Measurements from ENCODE around the gene ADI1. TPM values are rescaled to one million over a fixed set of nuclear protein-coding genes. Genes with fewer than 3 reads are reported as not detected.
"Not testable (repeated sequence)": the region's sequence is repeated elsewhere in the genome, so short reads cannot be mapped to it uniquely, and the experiment has no call there.

The ADI1 gene
- total RNA-seq, 1 donor from 2014 or later, result 36.2 TPM

DNA sequence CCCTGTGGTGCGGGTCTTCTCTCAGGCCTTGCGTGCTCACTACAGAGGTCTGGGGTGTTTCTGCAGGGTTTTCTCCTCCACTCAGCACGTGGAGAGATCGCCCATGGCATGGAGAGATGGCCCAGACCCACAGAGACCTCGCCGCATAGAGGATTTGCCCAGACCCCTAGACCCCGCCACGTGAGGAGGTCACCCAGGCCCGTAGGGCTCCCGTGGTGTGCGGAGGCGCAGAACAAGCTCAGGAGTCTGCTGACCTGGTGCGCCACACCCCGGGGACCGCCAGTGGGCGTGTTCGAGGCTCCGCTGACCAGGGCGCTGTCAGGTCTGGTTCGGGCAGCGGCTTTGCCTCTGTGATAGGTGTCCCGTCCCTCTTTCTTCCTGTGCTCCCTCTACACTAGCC, 64.5 kb downstream of the ADI1 start:
- Mint-ChIP-seq H3K4me1 (no peaks in the 10 kb centered on the region), H3K27ac (no peak overlapping the region)

DNA sequence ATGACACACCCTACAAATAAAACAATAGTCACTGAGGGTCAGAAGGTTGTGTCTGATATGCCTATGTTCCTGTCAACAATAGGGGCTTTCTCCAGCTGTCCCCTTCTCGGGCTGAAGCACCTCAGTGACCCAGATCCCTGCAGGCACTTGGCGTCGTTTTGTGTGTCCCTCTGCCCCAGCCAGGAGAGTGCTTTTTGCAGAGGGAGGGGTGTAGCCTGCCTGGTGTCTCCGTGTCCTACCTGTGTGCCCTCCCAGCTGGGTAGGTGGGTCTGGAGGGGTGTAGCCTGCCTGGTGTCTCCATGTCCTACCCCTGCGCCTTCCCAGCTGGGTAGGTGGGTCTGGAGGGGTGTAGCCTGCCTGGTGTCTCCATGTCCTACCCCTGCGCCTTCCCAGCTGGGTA, 65.3 kb downstream of the ADI1 start:
- H3K4me3 Mint-ChIP-seq; H3K4me1 Mint-ChIP-seq; H3K27me3 Mint-ChIP-seq; H3K27ac Mint-ChIP-seq; H3K9me3 Mint-ChIP-seq; DNase-seq; intact Hi-C loops (cut with micrococcal nuclease): not testable (repeated sequence)
- H3K36me3 Mint-ChIP-seq (ENCODE audit: low read depth), result peaks cover 25% of the 10 kb centered on the region

More for the DNA sequence above, 64.5 kb downstream of the ADI1 start:
- no peaks in the 10 kb centered on the region for H3K9me3 Mint-ChIP-seq
- no peak overlapping the region for H3K4me3 Mint-ChIP-seq
- no peaks in the 10 kb centered on the region for H3K27me3 Mint-ChIP-seq
- no peak for DNase-seq
- intact Hi-C loops (cut with micrococcal nuclease), result no loop called here
- peaks cover 21% of the 10 kb centered on the region for H3K36me3 Mint-ChIP-seq (ENCODE audit: low read depth)

DNA sequence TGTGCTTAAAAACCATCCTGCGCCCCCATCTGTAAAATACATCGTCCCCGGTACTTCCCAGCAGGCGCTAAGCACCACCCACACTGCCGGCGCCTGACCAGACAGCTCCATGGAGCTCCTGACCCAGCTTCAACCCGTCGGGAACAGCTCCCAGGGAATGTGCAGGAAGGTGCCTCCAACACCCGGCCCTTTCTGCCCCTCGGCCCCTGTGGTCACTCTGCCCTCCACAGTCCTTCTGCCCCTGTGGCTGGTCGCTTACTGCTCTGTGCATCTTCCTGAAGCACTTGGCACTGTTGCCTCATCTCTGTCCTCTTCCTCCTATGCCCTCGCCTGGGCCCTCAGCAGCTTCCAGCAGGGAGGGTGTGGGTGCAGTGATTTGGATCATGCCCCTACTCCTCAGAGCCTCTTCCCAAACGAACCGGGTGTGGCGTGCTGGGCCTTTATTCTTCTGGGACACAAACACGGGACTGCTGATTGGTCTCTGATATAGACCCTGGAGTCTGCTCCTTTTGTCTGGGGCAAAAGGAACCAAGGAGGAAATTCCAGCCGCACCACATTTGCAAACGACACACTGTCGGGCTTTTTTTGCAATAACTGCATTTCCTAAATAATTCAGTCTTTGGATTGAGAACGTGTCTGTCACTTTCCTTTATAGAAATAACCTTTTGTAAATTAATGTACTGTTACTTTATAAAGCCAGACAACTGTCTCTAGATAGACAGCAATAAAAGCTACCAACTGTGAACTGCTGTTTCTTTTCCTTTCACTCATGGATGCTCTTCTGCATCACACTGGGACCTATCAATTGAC, 65.9 kb downstream of the ADI1 start:
- no peak for DNase-seq
- no peak overlapping the region for H3K4me3 Mint-ChIP-seq
- no peak overlapping the region for H3K27ac Mint-ChIP-seq
- intact Hi-C loops (cut with micrococcal nuclease), result no loop called here
- H3K9me3 Mint-ChIP-seq, result no peaks in the 10 kb centered on the region
- H3K36me3 Mint-ChIP-seq (ENCODE audit: low read depth), result peaks cover 23% of the 10 kb centered on the region
- no peaks in the 10 kb centered on the region for H3K27me3 Mint-ChIP-seq
- no peaks in the 10 kb centered on the region for H3K4me1 Mint-ChIP-seq

DNA sequence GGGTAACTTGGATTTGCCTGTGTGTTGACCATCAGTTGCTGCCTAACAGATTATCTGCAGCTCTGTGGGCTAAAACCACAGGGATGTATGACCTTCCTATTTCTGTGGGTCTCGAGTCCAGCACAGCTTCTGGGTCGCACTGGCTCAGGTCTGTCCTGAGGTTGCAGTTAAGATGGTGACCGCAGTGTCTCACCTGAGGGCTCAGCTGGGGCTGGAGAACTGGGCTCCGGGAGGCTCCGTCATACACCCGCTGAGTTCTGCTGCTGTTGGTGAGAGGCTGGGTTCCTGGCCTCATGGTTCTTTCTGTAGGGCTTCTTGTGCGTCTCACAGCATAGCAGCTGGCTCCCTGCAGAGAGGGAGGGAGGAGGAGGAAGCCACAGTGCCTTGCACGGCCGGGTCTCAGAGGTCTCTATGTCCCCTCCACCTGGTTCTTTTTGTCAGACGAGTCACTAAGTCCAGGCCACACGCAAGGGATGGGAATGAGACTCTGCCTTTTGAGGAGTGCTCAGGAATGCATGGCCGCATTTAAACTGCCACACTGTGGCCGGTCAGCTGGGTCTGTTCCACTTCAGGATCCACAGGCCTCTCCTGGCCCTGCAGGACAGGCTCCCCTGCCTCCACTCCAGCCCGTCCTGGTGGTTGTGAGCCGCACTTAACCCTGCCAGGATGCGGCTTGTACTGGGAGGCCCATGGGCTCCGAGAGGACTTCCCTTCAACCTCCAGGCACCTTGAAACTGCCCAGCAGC, 67.2 kb downstream of the ADI1 start:
- no peaks in the 10 kb centered on the region for H3K9me3 Mint-ChIP-seq
- intact Hi-C loops (cut with micrococcal nuclease), result no loop called here
- no peaks in the 10 kb centered on the region for H3K4me1 Mint-ChIP-seq
- H3K27ac Mint-ChIP-seq, result no peak overlapping the region
- H3K4me3 Mint-ChIP-seq, result no peak overlapping the region
- no peaks in the 10 kb centered on the region for H3K27me3 Mint-ChIP-seq
- H3K36me3 Mint-ChIP-seq (ENCODE audit: low read depth), result peaks cover 19% of the 10 kb centered on the region
- DNase-seq, result no peak

DNA sequence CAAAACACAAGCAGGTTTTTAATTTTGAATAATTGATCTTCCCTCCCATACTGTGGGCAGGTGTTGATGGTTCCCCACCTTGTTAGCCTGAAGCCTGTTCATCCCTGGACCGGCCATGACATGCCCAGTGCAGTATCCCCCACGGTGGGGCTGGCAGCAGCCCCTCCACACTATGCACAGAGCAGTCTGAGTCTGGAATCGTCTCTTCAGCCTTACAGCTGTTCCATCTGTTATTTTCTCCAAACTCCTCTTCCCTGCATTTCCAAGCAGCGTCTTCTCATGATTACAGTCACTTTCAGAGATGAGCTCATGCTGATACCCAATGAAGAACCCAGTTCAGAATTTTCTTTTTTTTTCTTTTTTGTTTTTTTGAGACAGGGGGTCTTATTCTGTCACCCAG, 68.2 kb downstream of the ADI1 start:
- H3K9me3 Mint-ChIP-seq, result no peaks in the 10 kb centered on the region
- intact Hi-C loops (cut with micrococcal nuclease), result no loop called here

DNA sequence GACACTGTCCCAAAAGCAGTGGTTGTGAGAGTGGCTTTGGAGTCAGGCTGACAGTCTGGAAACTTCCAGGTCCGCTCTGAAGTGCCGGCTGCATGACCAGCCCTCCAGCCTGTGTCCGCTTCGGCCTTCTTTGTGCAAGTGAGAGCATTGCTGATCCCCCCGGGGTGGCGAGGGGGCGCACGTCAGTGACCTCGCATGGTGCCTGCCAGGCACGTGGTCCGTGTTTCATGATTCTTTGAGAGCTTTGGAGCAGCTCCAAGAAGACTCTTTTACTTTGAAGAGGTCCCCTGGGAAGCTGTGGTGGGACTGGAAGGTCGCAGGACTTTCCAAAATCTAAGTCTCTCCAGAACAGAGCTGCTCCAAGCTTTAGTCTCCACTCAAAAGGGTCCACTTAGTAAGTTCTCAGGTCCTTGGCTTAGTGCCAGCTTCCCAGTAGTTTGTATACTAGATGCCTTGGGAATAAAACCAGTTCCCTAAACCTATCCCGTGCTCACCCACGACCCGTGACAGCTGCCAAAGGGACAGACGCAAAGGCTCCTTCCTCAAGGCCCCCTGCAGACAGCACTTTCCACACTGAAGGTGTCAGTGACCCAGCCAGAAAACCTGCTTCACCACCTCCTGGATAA, 68.8 kb downstream of the ADI1 start:
- DNase-seq, result no peak
- Mint-ChIP-seq H3K4me1 (no peaks in the 10 kb centered on the region), H3K27me3 (no peaks in the 10 kb centered on the region), H3K4me3 (no peak overlapping the region), H3K9me3 (no peaks in the 10 kb centered on the region), H3K36me3 (ENCODE audit: low read depth) (peaks cover 14% of the 10 kb centered on the region), H3K27ac (no peak overlapping the region)
- intact Hi-C loops (cut with micrococcal nuclease), result no loop called here

More for the DNA sequence above, 68.2 kb downstream of the ADI1 start:
- no peak for DNase-seq
- Mint-ChIP-seq H3K4me3 (no peak overlapping the region), H3K4me1 (no peaks in the 10 kb centered on the region), H3K27me3 (no peaks in the 10 kb centered on the region), H3K36me3 (ENCODE audit: low read depth) (peaks cover 15% of the 10 kb centered on the region), H3K27ac (no peak overlapping the region)

DNA sequence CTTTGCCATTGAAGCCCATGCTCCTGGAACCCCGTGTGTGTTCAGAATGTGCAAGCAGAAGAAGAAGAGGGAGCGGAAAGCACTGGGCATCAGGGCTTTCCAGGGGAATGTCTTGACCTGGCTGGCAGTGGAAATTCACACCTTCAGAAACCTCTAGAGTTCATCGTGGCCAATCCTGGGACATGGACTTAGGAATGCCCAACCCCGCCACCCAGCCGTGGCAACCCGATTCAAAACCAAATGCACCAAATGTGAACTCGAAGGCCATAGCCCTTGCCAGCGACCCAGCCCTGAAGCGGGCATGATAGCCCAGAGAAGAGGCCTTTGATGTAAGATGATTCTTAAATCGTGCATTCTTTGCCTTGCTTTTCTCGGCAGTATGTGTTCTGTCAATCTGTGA, 69.4 kb downstream of the ADI1 start:
- no peak overlapping the region for H3K4me3 Mint-ChIP-seq
- H3K27ac Mint-ChIP-seq, result no peak overlapping the region
- H3K4me1 Mint-ChIP-seq, result no peaks in the 10 kb centered on the region
- intact Hi-C loops (cut with micrococcal nuclease), result no loop called here
- peaks cover 16% of the 10 kb centered on the region for H3K36me3 Mint-ChIP-seq (ENCODE audit: low read depth)
- DNase-seq, result no peak
- no peaks in the 10 kb centered on the region for H3K9me3 Mint-ChIP-seq
- H3K27me3 Mint-ChIP-seq, result no peaks in the 10 kb centered on the region

DNA sequence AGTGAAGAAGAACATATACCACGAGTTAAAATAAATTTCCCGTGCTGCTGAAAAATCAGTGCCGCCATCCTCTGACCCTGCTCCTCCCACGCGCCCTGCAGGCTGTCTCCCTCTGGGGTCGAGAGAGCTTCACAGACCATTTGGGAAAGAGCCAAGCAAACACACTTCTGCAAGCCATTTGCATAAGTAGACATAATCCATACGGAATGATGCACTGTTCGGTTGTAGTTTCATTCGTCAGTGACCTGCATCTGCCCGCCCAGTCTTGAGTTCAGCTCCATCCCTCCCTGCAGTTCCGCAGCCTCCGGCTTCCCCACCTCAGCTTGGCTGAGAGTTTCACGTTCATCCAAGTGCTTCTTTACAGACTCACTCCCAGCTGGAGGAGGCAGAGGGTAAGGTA, 70.2 kb downstream of the ADI1 start:
- intact Hi-C loops (cut with micrococcal nuclease), result no loop called here
- DNase-seq, result no peak
- no peak overlapping the region for H3K27ac Mint-ChIP-seq
- H3K36me3 Mint-ChIP-seq (ENCODE audit: low read depth), result peaks cover 20% of the 10 kb centered on the region
- no peaks in the 10 kb centered on the region for H3K9me3 Mint-ChIP-seq
- no peaks in the 10 kb centered on the region for H3K4me1 Mint-ChIP-seq
- no peak overlapping the region for H3K4me3 Mint-ChIP-seq
- no peaks in the 10 kb centered on the region for H3K27me3 Mint-ChIP-seq

DNA sequence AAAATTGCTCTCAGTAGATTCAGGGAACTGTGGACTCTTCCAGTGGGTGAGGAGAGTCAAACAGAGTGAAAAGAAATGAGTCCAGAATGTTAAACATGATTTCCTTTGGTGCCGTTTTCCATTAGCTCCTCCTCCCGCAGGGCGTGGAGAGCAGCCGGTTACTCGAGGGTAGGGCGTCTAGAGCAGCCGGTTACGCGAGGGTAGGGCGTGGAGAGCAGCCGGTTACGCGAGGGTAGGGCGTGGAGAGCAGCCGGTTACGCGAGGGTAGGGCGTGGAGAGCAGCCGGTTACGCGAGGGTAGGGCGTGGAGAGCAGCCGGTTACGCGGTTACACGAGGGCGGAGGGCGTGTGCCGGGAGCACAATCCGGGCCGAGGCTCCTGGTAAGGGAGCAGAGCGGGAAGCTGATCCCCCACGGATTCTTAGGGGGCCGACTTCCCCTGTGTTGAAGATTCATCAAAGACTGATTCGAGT, 70.9 kb downstream of the ADI1 start:
- H3K4me3 Mint-ChIP-seq; H3K4me1 Mint-ChIP-seq; intact Hi-C loops (cut with micrococcal nuclease); H3K9me3 Mint-ChIP-seq; H3K27me3 Mint-ChIP-seq; DNase-seq; H3K27ac Mint-ChIP-seq: not testable (repeated sequence)
- peaks cover 20% of the 10 kb centered on the region for H3K36me3 Mint-ChIP-seq (ENCODE audit: low read depth)

DNA sequence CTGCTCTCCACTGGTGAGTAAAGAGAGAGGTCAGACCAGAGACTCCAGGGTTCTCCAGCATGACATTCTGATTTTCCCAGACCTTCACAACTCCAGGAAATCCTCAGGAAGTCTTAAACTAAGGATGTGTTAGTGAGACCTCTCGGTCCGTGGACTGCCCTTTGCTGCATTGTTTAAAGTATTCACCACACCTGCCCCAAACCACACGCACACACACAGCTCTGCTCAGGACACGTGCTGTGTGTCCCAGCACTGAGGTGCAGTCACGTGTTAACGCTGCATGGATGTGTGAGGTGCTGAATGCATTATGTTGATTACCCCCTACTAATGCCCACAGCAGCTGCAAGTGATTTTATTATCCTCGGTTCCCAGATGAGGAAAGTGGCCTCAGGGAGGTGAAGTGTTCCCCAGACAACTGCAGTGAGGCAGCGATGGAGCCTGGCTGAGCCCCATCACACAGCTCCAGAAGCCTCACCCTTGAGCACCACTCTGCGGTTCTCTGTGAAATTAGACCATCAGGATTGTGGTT, 71.5 kb downstream of the ADI1 start:
- Mint-ChIP-seq H3K4me1 (no peaks in the 10 kb centered on the region), H3K27me3 (no peaks in the 10 kb centered on the region), H3K27ac (no peak overlapping the region), H3K9me3 (no peaks in the 10 kb centered on the region), H3K4me3 (no peak overlapping the region), H3K36me3 (ENCODE audit: low read depth) (peaks cover 20% of the 10 kb centered on the region)
- no peak for DNase-seq
- intact Hi-C loops (cut with micrococcal nuclease), result no loop called here

Other genes starting within 250 kb of the ADI1 start
- 47.6 and 52.1 TPM in 2 replicates for gene EIPR1, start 141.7 kb downstream of the ADI1 start, total RNA-seq
- 87.8 and 91.7 TPM in 2 replicates for gene TRAPPC12, start 139.8 kb downstream of the ADI1 start, total RNA-seq
- 27.8 and 29.8 TPM in 2 replicates for gene RNASEH1, start 38.8 kb upstream of the ADI1 start, total RNA-seq
- 1,768 and 1,784 TPM in 2 replicates for gene RPS7, start 55.7 kb upstream of the ADI1 start, total RNA-seq
- gene COLEC11, start 75.6 kb upstream of the ADI1 start, total RNA-seq, result 0.47 and 0.49 TPM in 2 replicates
- gene ALLC, start 138.7 kb upstream of the ADI1 start, total RNA-seq, result not detected in 2 replicates
- gene DCDC2C, start 184.0 kb upstream of the ADI1 start, total RNA-seq, result not detected in 2 replicates